GM21515 (cell line): ENCODE measurements around the gene SEMA3C.

ENCODE experiments used
- ATAC-seq: cut with Tn5 transposase; IDR thresholded peaks from one replicate; pipeline ENCODE4 v1.9.1; 2021; ENCODE audit not compliant: unreplicated experiment

Gene SEMA3C

GRCh38 chr7:80752954-80753690 lies 165.7 kb downstream of the SEMA3C start:
- no peak for ATAC-seq

- no peak for ATAC-seq
These were observed 169.6 kb downstream of the SEMA3C start for GRCh38 chr7:80749270-80749669.

DNA sequence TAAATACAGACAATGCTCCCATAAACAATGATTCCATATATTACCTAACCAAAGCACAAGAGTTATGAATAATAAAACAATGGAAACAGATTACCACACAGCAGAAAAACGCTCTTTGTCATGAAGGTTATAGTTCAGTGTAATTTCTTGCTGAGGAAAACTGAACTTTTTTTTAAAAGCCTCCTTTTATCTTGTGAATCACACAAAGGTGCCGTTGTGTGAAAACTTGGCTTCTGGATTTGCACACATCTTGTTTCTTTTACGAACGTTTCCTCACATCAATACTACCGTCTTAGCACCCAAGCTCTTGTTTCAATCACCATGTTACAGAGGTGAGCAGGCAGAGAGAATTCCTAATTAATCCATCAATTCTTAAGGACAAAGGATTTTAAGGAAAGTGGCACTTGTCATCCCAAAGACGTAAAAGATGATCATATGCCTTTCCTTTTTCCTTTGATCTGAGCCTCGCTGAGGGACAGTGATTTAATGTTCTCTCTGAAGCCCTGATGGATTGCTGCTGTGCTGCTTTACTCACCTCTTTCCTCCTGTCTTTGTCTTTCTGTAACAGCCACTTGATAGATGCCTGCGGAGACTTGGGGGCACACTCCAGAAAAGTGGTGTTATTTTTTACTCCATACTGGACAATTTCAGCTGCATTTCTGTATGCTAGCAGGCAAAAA lies 170.3 kb downstream of the SEMA3C start:
- no peak for ATAC-seq

DNA sequence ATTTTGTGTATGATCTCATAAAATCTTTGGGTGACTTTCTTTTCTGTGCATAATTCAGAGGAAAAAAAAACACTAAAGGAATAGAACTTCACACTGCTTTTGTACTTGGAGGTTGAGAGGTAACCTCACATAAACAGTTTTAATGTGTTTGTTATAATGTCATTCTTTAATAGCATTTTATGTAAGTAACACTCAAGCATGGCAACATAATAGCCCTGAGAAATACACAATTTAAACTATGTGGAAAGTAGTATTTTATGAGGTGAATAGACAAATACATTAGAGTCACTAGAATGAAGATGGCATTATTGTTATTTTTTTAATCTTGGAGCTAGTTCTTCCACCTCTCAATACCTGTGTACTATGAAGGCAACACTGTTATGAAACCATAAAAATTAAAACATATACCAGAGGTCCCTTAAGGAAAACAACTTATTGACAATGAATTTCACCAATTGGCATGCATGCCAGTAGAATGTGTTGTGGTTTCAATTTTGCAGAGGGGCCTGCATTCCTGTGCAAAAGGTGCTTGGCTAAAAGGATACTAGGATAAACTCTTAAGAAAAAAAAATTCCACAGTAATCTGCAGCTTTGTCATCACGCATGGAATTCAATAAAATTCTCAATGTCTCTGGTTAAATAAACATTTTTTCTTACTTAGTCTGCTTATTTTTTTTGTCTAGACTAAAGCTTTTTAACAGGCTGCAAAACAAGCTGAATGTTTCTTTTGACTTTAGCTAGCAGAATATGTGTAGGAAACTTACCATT lies 177.9 kb downstream of the SEMA3C start:
- ATAC-seq: no peak

GRCh38 chr7:80736371-80737125 lies 182.3 kb downstream of the SEMA3C start:
- ATAC-seq: no peak

DNA sequence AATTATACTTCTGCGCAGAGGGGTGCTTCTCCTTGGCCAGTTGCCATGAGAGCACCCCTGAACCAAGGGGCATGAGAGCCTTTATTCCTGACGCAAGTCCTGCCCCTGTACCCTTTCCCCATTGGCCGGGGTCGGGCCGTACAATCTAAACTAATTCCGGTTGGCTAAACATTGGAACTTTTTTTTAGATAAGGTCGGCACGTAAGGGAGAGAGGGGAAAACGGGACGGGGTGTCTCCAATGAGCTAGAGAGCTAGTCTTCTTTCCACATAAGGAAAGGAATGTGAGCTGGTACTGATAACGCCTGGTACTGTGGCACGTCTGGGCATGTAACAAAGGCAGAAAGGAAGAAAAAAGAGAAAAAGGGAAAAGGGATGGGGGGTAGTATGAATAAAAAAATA lies 183.5 kb downstream of the SEMA3C start:
- no peak for ATAC-seq

DNA sequence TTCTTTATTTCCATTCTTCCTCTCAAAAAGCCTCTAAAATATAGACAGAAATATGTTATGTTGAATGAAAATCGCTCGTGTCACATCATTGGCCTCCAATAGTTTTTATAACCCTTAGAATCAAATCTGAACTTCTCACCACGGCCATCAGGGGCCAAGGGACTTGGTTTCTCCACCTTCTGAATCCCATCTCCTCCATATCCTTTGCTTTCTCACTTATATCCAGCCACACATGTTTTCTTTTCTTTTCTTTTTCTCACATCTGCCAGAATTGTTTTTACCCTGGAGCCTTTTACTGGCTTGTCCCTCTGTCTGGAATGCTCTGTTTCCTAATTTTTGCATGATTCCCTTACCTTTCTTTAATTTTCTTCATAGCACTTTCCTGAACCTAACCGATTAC lies 184.8 kb downstream of the SEMA3C start:
- no peak for ATAC-seq

- ATAC-seq: no peak
These were observed 185.4 kb downstream of the SEMA3C start for GRCh38 chr7:80733333-80733915.

DNA sequence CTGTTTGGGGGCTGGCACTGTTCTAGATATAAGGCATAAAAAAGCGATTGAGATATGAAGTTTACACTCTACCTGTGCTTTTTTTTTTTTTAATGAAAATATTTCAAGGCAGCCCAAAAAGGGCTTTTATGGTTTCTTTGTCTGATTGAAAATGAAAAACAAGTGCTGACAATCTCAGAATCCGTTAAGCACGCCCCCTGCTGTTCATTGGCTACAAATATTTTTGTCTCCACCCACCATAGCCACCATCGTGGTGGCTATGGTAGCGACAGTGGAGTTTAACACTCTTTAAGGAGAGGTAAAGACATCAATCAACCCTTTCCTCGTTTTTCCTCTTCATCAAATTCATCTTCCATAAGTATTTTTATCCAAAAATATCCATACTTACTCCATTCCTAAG lies 186.2 kb downstream of the SEMA3C start:
- ATAC-seq: no peak

GRCh38 chr7:80731281-80731680 lies 187.6 kb downstream of the SEMA3C start:
- ATAC-seq: no peak

- no peak for ATAC-seq
These were observed 189.1 kb downstream of the SEMA3C start for GRCh38 chr7:80729591-80730320.

GRCh38 chr7:80726666-80727065 lies 192.2 kb downstream of the SEMA3C start:
- no peak for ATAC-seq

GRCh38 chr7:80725181-80725611 lies 193.7 kb downstream of the SEMA3C start:
- no peak for ATAC-seq

- ATAC-seq: no peak
These were observed 194.5 kb downstream of the SEMA3C start for GRCh38 chr7:80724249-80724871.

GRCh38 chr7:80722616-80723195 lies 196.1 kb downstream of the SEMA3C start:
- ATAC-seq: no peak

GRCh38 chr7:80721883-80722615 lies 196.8 kb downstream of the SEMA3C start:
- no peak for ATAC-seq

DNA sequence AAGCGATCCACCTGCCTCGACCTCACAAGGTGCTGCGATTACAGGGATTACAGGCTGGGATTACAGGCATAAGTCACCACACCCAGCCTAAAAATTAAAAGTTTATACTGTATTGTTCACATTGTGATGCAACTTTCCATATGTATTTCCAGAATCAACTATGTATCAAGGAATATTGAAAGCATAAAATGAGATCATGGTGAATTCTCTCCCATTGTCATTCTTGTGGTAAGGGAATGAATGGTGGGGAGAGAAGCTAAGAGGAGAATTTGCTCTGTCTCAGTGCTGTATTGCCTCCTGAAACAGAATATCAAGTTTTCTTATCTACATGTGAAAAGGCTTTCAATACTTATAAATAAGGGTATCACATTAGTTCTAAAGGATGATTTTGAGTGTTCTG lies 198.7 kb downstream of the SEMA3C start:
- ATAC-seq: no peak

DNA sequence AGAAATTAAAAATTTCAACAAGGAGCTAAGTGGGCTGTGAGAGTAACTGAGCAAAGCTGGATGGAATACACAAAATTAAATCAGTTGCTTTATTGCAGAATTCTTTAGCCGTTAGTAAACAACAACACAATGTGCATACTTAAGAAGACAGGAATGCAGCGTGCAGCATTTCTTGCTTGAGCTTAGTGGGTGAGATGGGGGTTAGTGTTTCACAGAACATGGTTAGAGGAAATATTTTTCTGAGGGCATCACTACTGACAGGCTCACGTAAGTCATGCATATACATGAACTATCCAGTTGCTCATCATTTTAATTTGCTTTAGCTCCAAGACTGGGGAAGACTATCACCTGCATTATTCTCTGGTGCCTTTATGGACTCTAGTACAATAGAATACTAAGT lies 199.6 kb downstream of the SEMA3C start:
- ATAC-seq: no peak

GRCh38 chr7:80711531-80711930 lies 207.3 kb downstream of the SEMA3C start:
- no peak for ATAC-seq
